Heart left ventricle (tissue), 13 donors: ENCODE measurements around the gene STRADB.

ENCODE experiments used
- CTCF ChIP-seq, 12 donors: fragments of 200-600 bp; sonication (generic) in 4 of 12; IDR thresholded peaks; one replicate each; pipeline versions ENCODE4 v1.5.0 to v1.8.0; 2018 to 2022; ENCODE audit warnings: antibody characterized with exemption in 12 of 12, mild to moderate bottlenecking in 5 of 12
- POLR2A ChIP-seq, 2 donors: fragments of 450-650 bp; IDR thresholded peaks; one replicate each; pipeline ENCODE4 v1.6.1; 2017; ENCODE audit warnings: antibody characterized with exemption in 2 of 2, mild to moderate bottlenecking in 2 of 2, moderate library complexity in 2 of 2
- donor health status: ischemic (EF 13 %, LVEDD 7.1; RV severe dilation, severe dysfunction).
- donor health status: DM: no; HTN: yes; CAD: no.
- donor health status: DM: no; HTN: no; CAD: no.
- donor health status: ischemic (EF 25% LVEDD 6.9; RV normal size, moderate dysfunction).
- donor health status: ischemic (EF 25% LVEDD 5.7; RV mildly dilated, moderate dysfunction).
- donor health status: ischemic (EF 35%, LVEDD 5.7; RV mildly dilated, moderate dysfunction).
- donor health status: nonischemic (EF 11% LVEDD 7.7; RV severe dilation, severe dysfunction).
- donor health status: DM: yes; HTN: yes; CAD: no.
- donor health status: PGD.
- donor health status: ischemic (EF 29% LVEDD 5.4; RV normal size, mild dysfunction).
- donor health status: nonischemic (EF 23%, LVEDD 6.1; RV moderate dilation, normal function).

DNA sequence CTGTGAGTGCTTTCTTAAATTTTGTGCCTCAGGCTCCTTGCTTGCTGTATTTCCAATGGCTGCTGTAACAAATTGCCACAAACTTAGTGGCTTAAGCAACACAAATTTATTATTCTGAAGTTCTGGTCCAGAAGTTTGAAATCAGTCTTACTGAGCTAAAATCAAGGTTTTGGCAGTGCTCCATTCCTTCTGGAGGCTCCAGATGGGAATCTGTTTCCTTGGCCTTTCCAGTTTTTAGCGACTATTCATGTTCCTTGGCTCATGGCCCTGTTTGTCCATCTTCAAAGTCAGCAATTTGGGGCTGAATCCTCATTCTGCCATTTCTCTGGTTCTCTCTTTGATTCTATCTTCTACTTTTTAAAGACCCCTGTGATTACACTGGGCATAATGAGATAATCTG lies 31.8 kb downstream of the STRADB start:
- TF ChIP-seq CTCF (IDR thresholded peaks at IDR 0.05) (no peak), POLR2A (IDR thresholded peaks at IDR 0.05) (no peak)
